Peyer's patch (tissue), 4 donors: Measurements from ENCODE around the gene TNFSF4. TPM values are rescaled to one million over a fixed set of nuclear protein-coding genes. Genes with fewer than 3 reads are reported as not detected.
"Not testable (repeated sequence)": the region's sequence is repeated elsewhere in the genome, so short reads cannot be mapped to it uniquely, and the experiment has no call there.

Source experiments
- DNase-seq, 3 donors: peaks; one replicate each; pipeline ENCODE4 v3.0.0-alpha.2; 2017 to 2019
- H3K27ac ChIP-seq, 4 donors: fragments of 200-600 bp; sonication (generic); one replicate each; pipeline ENCODE4 v1.5.1; 2016 to 2019
- H3K27me3 ChIP-seq, 2 donors: fragments of 200-600 bp; sonication (generic); one replicate each; pipeline ENCODE4 v1.5.1; 2019
- H3K36me3 ChIP-seq, 3 donors: fragments of 200-600 bp; sonication (generic); one replicate each; pipeline ENCODE4 v1.5.1; 2016 to 2019
- H3K4me1 ChIP-seq, 4 donors: fragments of 200-600 bp; sonication (generic); one replicate each; pipeline ENCODE4 v1.5.1; 2016 to 2019
- H3K4me3 ChIP-seq, 4 donors: fragments of 200-600 bp; sonication (generic); 1 replicate in 3 of 4; 2 replicates in 1 of 4; pipeline ENCODE4 v1.5.1; 2016 to 2019; ENCODE audit warnings: mild to moderate bottlenecking in 1 of 4
- H3K9me3 ChIP-seq, 4 donors: fragments of 200-600 bp; sonication (generic); one replicate each; pipeline ENCODE4 v1.5.1; 2016 to 2019; ENCODE audit warnings: mild to moderate bottlenecking in 1 of 4
- CTCF ChIP-seq, 6 experiments: fragments of 450-650 bp in 4 of 6; fragments of 200-600 bp in 2 of 6; sonication (generic) in 1 of 6; IDR thresholded peaks; one replicate each; pipeline ENCODE4 v1.5.1; 2017 to 2019; ENCODE audit warnings: antibody characterized with exemption in 6 of 6, mild to moderate bottlenecking in 3 of 6, moderate library complexity in 1 of 6
- POLR2A ChIP-seq, 2 donors: fragments of 450-650 bp; IDR thresholded peaks; one replicate each; pipeline ENCODE4 v1.5.1; 2017; ENCODE audit warnings: antibody characterized with exemption in 2 of 2, mild to moderate bottlenecking in 2 of 2, moderate library complexity in 2 of 2
- total RNA-seq, 4 donors: library from RNA; depleted of rRNA; stranded (reverse); fragments of >200 nt; gene quantifications; one replicate each; pipeline ENCODE4 v1.1.0, GENCODE V29; 2016

The TNFSF4 gene
- total RNA-seq, 4 donors from 2014 or later, result 0.70 to 2.5 TPM; not detected in 2

- no peaks in the 10 kb centered on the region for H3K4me1 ChIP-seq
- H3K4me3 ChIP-seq, result no peak overlapping the region
- H3K9me3 ChIP-seq, result no peaks in the 10 kb centered on the region
- H3K27ac ChIP-seq, result no peak overlapping the region
- H3K36me3 ChIP-seq, result no peaks in the 10 kb centered on the region
- TF ChIP-seq POLR2A (IDR thresholded peaks at IDR 0.05), result no peak
- TF ChIP-seq CTCF (IDR thresholded peaks at IDR 0.05), result no peak
- DNase-seq, result no peak
- H3K27me3 ChIP-seq, result no peaks in the 10 kb centered on the region
These were observed 45.5 kb downstream of the TNFSF4 start for GRCh38 chr1:173161510-173162221.

- H3K36me3 ChIP-seq, H3K4me1 ChIP-seq, H3K9me3 ChIP-seq, DNase-seq, H3K27ac ChIP-seq, H3K4me3 ChIP-seq, H3K27me3 ChIP-seq: not testable (repeated sequence)
These were observed 53.2 kb downstream of the TNFSF4 start for GRCh38 chr1:173153964-173154363.

GRCh38 chr1:173153503-173153902, 53.6 kb downstream of the TNFSF4 start:
- Histone ChIP-seq H3K36me3 (no peaks in the 10 kb centered on the region), H3K4me3 (no peak overlapping the region), H3K27ac (no peak overlapping the region), H3K27me3 (no peaks in the 10 kb centered on the region), H3K4me1 (no peaks in the 10 kb centered on the region), H3K9me3 (no peaks in the 10 kb centered on the region)
- no peak for DNase-seq
- TF ChIP-seq CTCF (IDR thresholded peaks at IDR 0.05) (no peak), POLR2A (IDR thresholded peaks at IDR 0.05) (no peak)

GRCh38 chr1:173152598-173152997, 54.5 kb downstream of the TNFSF4 start:
- no peak for TF ChIP-seq CTCF (IDR thresholded peaks at IDR 0.05)
- no peak for TF ChIP-seq POLR2A (IDR thresholded peaks at IDR 0.05)
- Histone ChIP-seq H3K27me3 (no peaks in the 10 kb centered on the region), H3K4me1 (no peaks in the 10 kb centered on the region), H3K9me3 (no peaks in the 10 kb centered on the region), H3K4me3 (no peak overlapping the region), H3K27ac (no peak overlapping the region), H3K36me3 (no peaks in the 10 kb centered on the region)
- DNase-seq, result no peak

GRCh38 chr1:173150795-173151194, 56.3 kb downstream of the TNFSF4 start:
- TF ChIP-seq CTCF (IDR thresholded peaks at IDR 0.05) (no peak), POLR2A (IDR thresholded peaks at IDR 0.05) (no peak)
- Histone ChIP-seq H3K27ac (no peak overlapping the region), H3K27me3 (no peaks in the 10 kb centered on the region), H3K36me3 (no peaks in the 10 kb centered on the region), H3K4me1 (no peaks in the 10 kb centered on the region), H3K9me3 (no peaks in the 10 kb centered on the region), H3K4me3 (no peak overlapping the region)
- DNase-seq, result no peak

GRCh38 chr1:173149887-173150286, 57.2 kb downstream of the TNFSF4 start:
- DNase-seq, result no peak
- Histone ChIP-seq H3K4me1 (no peaks in the 10 kb centered on the region), H3K27me3 (no peaks in the 10 kb centered on the region), H3K36me3 (no peaks in the 10 kb centered on the region), H3K4me3 (no peak overlapping the region), H3K9me3 (peaks cover 0 to 3% (median 0%) of the 10 kb centered on the region in 4 donors), H3K27ac (no peak overlapping the region)
- TF ChIP-seq CTCF (IDR thresholded peaks at IDR 0.05) (no peak), POLR2A (IDR thresholded peaks at IDR 0.05) (no peak)
